ENCODE results near the gene KANSL1. TPM values are rescaled to one million over a fixed set of nuclear protein-coding genes. Genes with fewer than 3 reads are reported as not detected.
"Not testable (repeated sequence)": the region's sequence is repeated elsewhere in the genome, so short reads cannot be mapped to it uniquely, and the experiment has no call there.

The KANSL1 gene
- total RNA-seq, 2 donors from 2014 or later = 26.6 to 29.2 TPM

DNA sequence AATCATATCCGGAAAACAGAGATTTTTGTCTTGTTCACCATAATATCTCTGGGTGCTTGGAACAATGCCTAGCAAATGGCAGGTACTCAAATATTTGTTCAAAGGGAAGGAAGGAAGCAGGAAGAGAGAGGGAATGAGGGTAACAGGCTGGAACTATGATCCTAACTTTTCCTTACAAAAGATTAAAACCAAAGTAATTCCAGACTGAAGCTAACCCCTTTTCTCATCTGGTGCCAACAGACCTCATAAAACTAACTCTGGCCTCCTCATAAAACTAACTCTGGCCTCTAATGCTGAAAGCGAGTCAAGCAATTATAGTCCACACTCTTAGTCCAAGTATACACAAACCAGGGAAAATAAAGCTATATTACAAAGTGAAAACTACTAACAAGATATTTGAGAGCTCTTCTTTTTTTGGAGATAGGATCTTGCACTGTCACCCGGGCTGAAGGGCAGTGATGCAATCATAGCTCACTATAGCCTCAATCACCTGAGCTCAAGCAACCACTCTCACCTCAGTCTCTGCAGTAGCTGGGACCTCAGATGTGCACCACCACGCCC is 84.6 kb downstream of the KANSL1 start:
- TF ChIP-seq, protein P1, sequence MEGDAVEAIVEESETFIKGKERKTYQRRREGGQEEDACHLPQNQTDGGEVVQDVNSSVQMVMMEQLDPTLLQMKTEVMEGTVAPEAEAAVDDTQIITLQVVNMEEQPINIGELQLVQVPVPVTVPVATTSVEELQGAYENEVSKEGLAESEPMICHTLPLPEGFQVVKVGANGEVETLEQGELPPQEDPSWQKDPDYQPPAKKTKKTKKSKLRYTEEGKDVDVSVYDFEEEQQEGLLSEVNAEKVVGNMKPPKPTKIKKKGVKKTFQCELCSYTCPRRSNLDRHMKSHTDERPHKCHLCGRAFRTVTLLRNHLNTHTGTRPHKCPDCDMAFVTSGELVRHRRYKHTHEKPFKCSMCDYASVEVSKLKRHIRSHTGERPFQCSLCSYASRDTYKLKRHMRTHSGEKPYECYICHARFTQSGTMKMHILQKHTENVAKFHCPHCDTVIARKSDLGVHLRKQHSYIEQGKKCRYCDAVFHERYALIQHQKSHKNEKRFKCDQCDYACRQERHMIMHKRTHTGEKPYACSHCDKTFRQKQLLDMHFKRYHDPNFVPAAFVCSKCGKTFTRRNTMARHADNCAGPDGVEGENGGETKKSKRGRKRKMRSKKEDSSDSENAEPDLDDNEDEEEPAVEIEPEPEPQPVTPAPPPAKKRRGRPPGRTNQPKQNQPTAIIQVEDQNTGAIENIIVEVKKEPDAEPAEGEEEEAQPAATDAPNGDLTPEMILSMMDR (IDR thresholded peaks at IDR 0.05) = no peak
- Histone ChIP-seq H3K4me1 (peaks cover 0 to 63% of the 10 kb centered on the region in 2 donors), H3K27ac (peak overlapping the region in 1 of 2 donors; percentile 48), H3K4me3 (no peak overlapping the region), H3K9me3 (no peaks in the 10 kb centered on the region), H3K36me3 (no peaks in the 10 kb centered on the region), H3K27me3 (no peaks in the 10 kb centered on the region)
- DNase-seq (ENCODE audit: low spot score) = no peak

DNA sequence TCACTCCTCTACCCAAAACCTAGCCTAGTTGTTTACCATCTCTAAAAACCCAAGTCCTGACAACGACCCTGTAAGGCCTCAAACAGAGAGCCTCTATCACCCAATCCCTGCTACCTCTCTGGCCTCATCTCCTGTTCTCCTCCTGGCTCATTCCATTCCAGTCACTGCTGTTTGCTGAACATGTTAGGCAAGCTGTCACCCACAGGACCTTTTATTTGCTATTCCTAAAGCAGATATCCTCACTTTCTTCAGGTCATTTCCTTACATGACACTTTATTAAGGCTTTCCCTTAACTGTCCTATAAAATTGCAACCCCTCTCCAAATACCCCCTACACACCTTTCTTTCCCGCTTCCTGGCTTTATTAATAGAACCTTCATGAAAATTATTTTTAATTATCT is 85.1 kb downstream of the KANSL1 start:
- Histone ChIP-seq H3K4me3 (no peak overlapping the region), H3K27me3 (no peaks in the 10 kb centered on the region), H3K4me1 (peaks cover 0 to 64% of the 10 kb centered on the region in 2 donors), H3K27ac (peak overlapping the region in 1 of 2 donors; percentile 48), H3K36me3 (no peaks in the 10 kb centered on the region), H3K9me3 (no peaks in the 10 kb centered on the region)
- TF ChIP-seq, protein P1 (IDR thresholded peaks at IDR 0.05) = no peak
- no peak for DNase-seq (ENCODE audit: low spot score)

DNA sequence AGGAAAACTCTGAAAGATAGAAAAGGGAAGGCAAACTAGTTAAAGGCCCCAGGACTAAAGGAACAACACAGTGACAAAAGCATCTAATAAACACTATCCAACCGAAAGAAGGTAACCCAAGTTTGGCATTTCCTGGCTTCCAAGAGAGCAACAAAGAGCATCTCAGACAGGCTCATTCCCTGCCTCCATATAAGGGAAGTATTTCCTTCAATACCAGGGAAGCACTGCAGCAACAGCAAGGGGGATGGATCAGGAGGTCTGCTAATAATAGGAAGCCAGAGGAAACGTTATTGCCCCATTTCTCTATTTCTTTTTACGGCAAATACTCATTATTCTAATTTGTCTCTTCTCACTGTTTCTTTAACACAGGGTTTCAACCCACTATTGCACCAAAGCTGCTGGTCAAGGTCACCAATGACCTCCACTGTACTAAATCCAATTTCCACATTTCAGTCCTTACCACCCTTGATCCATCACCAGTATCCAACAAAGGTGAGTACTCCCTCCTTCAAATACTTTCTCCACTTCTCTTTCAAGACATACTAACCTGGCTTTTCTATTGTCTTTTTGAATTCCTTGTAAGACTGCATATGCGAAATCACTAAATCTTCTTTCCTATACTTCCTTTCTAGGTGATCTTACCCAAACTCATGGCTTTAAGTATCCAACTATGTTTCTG is 86.1 kb downstream of the KANSL1 start:
- H3K27ac ChIP-seq = peak overlapping the region; percentile 48
- no peaks in the 10 kb centered on the region for H3K27me3 ChIP-seq
- H3K36me3 ChIP-seq = no peaks in the 10 kb centered on the region
- no peak for DNase-seq (ENCODE audit: low spot score)
- TF ChIP-seq, protein P1 (IDR thresholded peaks at IDR 0.05) = no peak
- no peak overlapping the region for H3K4me3 ChIP-seq
- H3K9me3 ChIP-seq = no peaks in the 10 kb centered on the region
- peaks cover 0 to 69% of the 10 kb centered on the region in 2 donors for H3K4me1 ChIP-seq

DNA sequence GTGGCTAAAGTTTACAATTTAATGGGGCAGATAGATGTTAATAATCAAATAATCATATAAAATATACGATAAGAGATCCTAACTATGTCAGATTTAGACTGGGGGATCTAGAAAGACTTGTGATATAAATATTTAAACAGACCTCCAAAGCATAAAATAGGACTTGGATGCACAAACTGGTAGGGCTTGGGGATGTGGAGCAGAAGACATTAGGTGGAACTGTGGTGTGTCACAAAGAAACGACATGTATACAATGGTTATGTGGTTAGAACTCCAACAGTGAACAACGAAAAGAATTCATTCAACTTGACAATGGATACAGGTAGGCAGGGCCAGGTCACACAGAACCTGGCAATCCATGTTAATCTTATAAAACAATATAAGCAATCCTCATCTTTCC is 90.4 kb downstream of the KANSL1 start:
- not testable (repeated sequence) for H3K27ac ChIP-seq; H3K4me3 ChIP-seq; H3K9me3 ChIP-seq; H3K36me3 ChIP-seq; DNase-seq (ENCODE audit: low spot score); H3K27me3 ChIP-seq
- peaks cover 0 to 72% of the 10 kb centered on the region in 2 donors for H3K4me1 ChIP-seq

DNA sequence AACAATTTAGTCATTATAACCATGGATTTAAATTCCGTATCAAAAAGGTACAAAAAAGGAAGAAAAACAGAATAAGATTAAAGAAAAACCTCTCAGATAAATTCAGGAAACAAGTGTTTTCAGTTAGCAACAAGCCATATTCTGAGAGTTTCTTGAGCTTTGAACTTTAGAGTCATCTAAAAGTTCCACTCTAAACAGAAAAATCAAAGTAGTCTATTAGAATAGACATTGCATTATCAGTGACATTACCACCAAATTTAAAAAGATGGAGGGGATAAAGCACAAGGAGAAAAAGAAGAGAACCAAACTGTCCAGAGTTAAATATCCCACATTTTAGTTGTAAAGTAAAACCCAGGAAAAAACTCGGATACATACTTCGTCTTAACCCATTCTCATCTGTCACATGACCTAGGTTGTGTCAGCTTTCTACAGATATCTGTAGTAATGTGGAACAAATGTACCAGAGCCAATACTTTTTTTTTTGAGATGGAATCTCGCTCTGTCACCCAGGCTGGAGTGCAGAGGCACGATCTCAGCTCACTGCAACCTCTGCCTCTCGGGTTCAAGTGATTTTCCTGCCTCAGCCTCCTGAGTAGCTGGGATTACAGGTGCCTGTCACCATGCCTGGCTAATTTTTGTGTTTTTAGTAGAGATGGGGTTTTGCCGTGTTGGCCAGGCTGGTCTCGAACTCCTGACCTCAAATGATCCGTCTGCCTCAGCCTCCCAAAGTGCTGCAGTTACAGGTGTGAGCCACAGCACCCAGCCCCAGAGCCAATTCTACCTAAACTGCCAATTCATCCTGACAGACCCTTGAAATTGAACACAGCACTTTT is 91.2 kb downstream of the KANSL1 start:
- not testable (repeated sequence) for H3K36me3 ChIP-seq; DNase-seq (ENCODE audit: low spot score); H3K4me3 ChIP-seq; H3K9me3 ChIP-seq; H3K27me3 ChIP-seq
- Histone ChIP-seq H3K4me1 (peaks cover 0 to 64% of the 10 kb centered on the region in 2 donors), H3K27ac (peak overlapping the region in 1 of 2 donors; percentile 9)

DNA sequence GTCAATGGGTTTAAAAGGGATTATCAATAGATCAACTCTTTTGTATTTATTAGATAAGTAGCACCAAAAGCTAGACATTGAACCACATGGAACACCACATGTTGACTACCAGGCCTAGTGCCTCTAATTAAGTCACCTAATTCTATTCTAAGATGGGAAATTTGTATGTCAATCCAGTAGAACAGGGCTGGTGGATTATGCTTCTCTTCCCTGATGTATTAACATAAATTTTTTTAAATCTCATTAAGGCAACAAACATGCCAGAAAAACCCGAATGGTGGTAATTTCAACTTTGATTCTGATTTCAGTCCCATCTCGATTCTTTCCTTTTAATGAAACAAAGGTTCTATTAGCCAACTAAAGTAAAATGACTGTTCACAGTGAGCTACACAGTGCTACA is 92.6 kb downstream of the KANSL1 start:
- TF ChIP-seq, protein P1 (IDR thresholded peaks at IDR 0.05) = no peak
- Histone ChIP-seq H3K36me3 (no peaks in the 10 kb centered on the region), H3K9me3 (no peaks in the 10 kb centered on the region), H3K27ac (peak overlapping the region; percentile 18 to 34), H3K27me3 (no peaks in the 10 kb centered on the region), H3K4me3 (no peak overlapping the region), H3K4me1 (peaks cover 0 to 53% of the 10 kb centered on the region in 2 donors)
- no peak for DNase-seq (ENCODE audit: low spot score)

Data from right atrium auricular region (tissue), 2 donors.